SU-DHL-6 (cell line): Measurements from ENCODE around the gene MT1G.

ENCODE experiments used
- EZH2phosphoT487 ChIP-seq: fragments of 200-600 bp; sonication (generic), shearing (Covaris generic); conservative IDR thresholded peaks from 2 replicates; pipeline ENCODE4 v1.6.1; 2018; ENCODE audit warnings: mild to moderate bottlenecking, antibody characterized with exemption, low read length, moderate library complexity, mixed read lengths
- TF ChIP-seq, protein P1 (sequence below): fragments of 200-600 bp; sonication (generic); IDR thresholded peaks from one replicate; pipeline ENCODE4 v1.5.1; 2017; ENCODE audit warnings: antibody characterized with exemption, mild to moderate bottlenecking, low read length, moderate library complexity; ENCODE audit not compliant: insufficient read depth, poor library complexity, severe bottlenecking

DNA sequence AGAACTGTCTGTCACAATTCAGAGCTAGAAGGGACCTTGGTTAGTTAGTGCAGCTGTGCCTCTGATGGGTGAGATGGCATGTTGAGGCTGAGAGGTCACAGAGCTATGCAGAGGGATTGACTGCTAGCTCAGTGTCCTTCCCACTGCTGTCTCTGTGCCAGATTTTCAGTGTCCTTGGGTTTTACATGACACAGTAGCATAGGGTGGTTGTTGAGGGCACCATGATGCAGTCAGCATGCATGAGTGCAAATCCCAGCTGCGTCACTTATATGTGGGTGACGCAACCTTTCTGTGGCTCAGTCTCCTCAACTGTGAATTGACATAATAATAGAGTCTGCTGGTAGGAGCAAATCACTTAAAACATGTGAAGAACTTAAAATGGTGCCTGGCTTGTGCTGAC is 26.7 kb downstream of the MT1G start:
- TF ChIP-seq, protein P1, sequence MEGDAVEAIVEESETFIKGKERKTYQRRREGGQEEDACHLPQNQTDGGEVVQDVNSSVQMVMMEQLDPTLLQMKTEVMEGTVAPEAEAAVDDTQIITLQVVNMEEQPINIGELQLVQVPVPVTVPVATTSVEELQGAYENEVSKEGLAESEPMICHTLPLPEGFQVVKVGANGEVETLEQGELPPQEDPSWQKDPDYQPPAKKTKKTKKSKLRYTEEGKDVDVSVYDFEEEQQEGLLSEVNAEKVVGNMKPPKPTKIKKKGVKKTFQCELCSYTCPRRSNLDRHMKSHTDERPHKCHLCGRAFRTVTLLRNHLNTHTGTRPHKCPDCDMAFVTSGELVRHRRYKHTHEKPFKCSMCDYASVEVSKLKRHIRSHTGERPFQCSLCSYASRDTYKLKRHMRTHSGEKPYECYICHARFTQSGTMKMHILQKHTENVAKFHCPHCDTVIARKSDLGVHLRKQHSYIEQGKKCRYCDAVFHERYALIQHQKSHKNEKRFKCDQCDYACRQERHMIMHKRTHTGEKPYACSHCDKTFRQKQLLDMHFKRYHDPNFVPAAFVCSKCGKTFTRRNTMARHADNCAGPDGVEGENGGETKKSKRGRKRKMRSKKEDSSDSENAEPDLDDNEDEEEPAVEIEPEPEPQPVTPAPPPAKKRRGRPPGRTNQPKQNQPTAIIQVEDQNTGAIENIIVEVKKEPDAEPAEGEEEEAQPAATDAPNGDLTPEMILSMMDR: no peak
- TF ChIP-seq EZH2phosphoT487: no peak
